H1 (cell line): Measurements from ENCODE around the gene SCAMP3. TPM values are rescaled to one million over a fixed set of nuclear protein-coding genes. Genes with fewer than 3 reads are reported as not detected.
A peak's percentile ranks its signal among the peaks of the same experiment; 100 is the strongest.

ENCODE experiments used
- CTCF ChIA-PET: fragments of 300-600 bp; sonication (Branson Sonifier 250); formaldehyde crosslinking; loops from one replicate; lab custom pipeline; 2021; ENCODE audit not compliant: partially characterized antibody; lab: Charles Lee
- POLR2A ChIA-PET: fragments of 300-600 bp; sonication (Branson Sonifier 250); formaldehyde crosslinking; loops from one replicate; lab custom pipeline; 2021; ENCODE audit warnings: inconsistent platforms; ENCODE audit not compliant: partially characterized antibody; lab: Charles Lee
- DNase-seq, 2 experiments: peaks; one replicate each; pipeline versions ENCODE4 v3.0.0 to v3.0.0-alpha.2; 2010 to 2022; ENCODE audit warnings: low spot score in 2 of 2, low read depth in 1 of 2, mixed read lengths in 1 of 2
- FAIRE-seq: peaks from 2 replicates; lab custom pipeline; 2011; peaks lifted over from hg19 to GRCh38; lab: Jason Lieb, UNC
- H2AFZ ChIP-seq: 2 replicates; pipeline ENCODE4 v1.8.1; 2012; ENCODE audit warnings: low read length, inconsistent platforms
- H2AK5ac ChIP-seq: 2 replicates; pipeline ENCODE4 v1.6.1; 2013; ENCODE audit warnings: low read depth, low read length
- H2BK120ac ChIP-seq: replicated peaks from 2 replicates; pipeline ENCODE3; 2013; ENCODE audit warnings: low read depth, low read length, inconsistent platforms
- H2BK12ac ChIP-seq: 2 replicates; pipeline ENCODE4 v1.6.1; 2013; ENCODE audit warnings: low read depth, low read length
- H2BK15ac ChIP-seq: 2 replicates; pipeline ENCODE4 v1.6.1; 2013; ENCODE audit warnings: low read length
- H2BK20ac ChIP-seq: 2 replicates; pipeline ENCODE4 v1.6.1; 2013; ENCODE audit warnings: low read length
- H2BK5ac ChIP-seq: 2 replicates; pipeline ENCODE4 v1.6.1; 2013; ENCODE audit warnings: low read depth, low read length
- H3K14ac ChIP-seq: 2 replicates; pipeline ENCODE4 v1.6.1; 2013; ENCODE audit warnings: inconsistent platforms; ENCODE audit not compliant: insufficient read length
- H3K18ac ChIP-seq: 2 replicates; pipeline ENCODE4 v1.6.1; 2013; ENCODE audit warnings: low read length; ENCODE audit errors: extremely low read depth
- H3K23ac ChIP-seq: 2 replicates; pipeline ENCODE4 v1.6.1; 2013; ENCODE audit warnings: inconsistent platforms; ENCODE audit not compliant: insufficient read length
- H3K23me2 ChIP-seq: 2 replicates; pipeline ENCODE4 v1.6.1; 2013; ENCODE audit warnings: low read depth, low read length
- H3K27ac ChIP-seq: 2 replicates; pipeline ENCODE4 v1.6.1; 2011; ENCODE audit warnings: low read depth, low read length, inconsistent platforms
- H3K27me3 ChIP-seq, 4 experiments: replicated peaks in 1 of 4; 1 replicate in 1 of 4; 2 replicates in 3 of 4; pipeline versions ENCODE4 v1.6.1 to v1.8.1; 2011 to 2013; ENCODE audit warnings: low read length in 3 of 4, mild to moderate bottlenecking in 3 of 4, inconsistent platforms in 2 of 4, mixed read lengths in 2 of 4, moderate library complexity in 1 of 4; ENCODE audit not compliant: control insufficient read depth in 3 of 4, insufficient read depth in 3 of 4; ENCODE audit errors: extremely low read depth in 1 of 4
- H3K36me3 ChIP-seq, 4 experiments: 2 replicates each; pipeline versions ENCODE4 v1.6.1 to v1.8.1; 2011 to 2013; ENCODE audit warnings: mild to moderate bottlenecking in 4 of 4, low read length in 3 of 4, moderate library complexity in 2 of 4, control low read depth in 1 of 4, inconsistent platforms in 1 of 4; ENCODE audit not compliant: insufficient read depth in 4 of 4, control insufficient read depth in 2 of 4
- H3K4ac ChIP-seq: replicated peaks from 2 replicates; pipeline ENCODE3; 2013; ENCODE audit warnings: low read length, low read depth, mixed read lengths, inconsistent platforms; ENCODE audit not compliant: insufficient read length
- H3K4me1 ChIP-seq, 4 experiments: replicated peaks in 1 of 4; 1 replicate in 1 of 4; 2 replicates in 3 of 4; pipeline versions ENCODE4 v1.6.1 to v1.8.1; 2011 to 2013; ENCODE audit warnings: low read length in 3 of 4, inconsistent platforms in 2 of 4, mixed read lengths in 1 of 4; ENCODE audit not compliant: insufficient read depth in 4 of 4, control insufficient read depth in 3 of 4
- H3K4me2 ChIP-seq, 2 experiments: 2 replicates each; pipeline versions ENCODE4 v1.6.1 to v1.8.1; 2011 to 2013; ENCODE audit warnings: low read depth in 2 of 2, low read length in 2 of 2, control low read depth in 1 of 2, inconsistent platforms in 1 of 2, mild to moderate bottlenecking in 1 of 2; ENCODE audit not compliant: insufficient read depth in 1 of 2
- H3K4me3 ChIP-seq, 4 experiments: fragments of 200-600, 300-600 bp in 1 of 4; sonication (generic), shearing (Covaris generic), sonication (Bioruptor Twin) in 1 of 4; 2 replicates each; pipeline versions ENCODE4 v1.5.1 to v1.8.1; 2011 to 2016; ENCODE audit warnings: low read length in 4 of 4, low read depth in 3 of 4, control low read depth in 2 of 4, inconsistent platforms in 2 of 4, mild to moderate bottlenecking in 2 of 4, mixed read lengths in 1 of 4, moderate library complexity in 1 of 4; ENCODE audit not compliant: insufficient read depth in 2 of 4; ENCODE audit errors: extremely low read depth in 1 of 4
- H3K56ac ChIP-seq: replicated peaks from 2 replicates; pipeline ENCODE3; 2013; ENCODE audit warnings: low read depth, mild to moderate bottlenecking, mixed read lengths, low read length, inconsistent platforms; ENCODE audit not compliant: insufficient read length
- H3K79me1 ChIP-seq: 2 replicates; pipeline ENCODE4 v1.6.1; 2013; ENCODE audit warnings: low read depth, low read length, control low read depth
- H3K79me2 ChIP-seq, 2 experiments: 2 replicates each; pipeline versions ENCODE4 v1.6.1 to v1.8.1; 2012 to 2013; ENCODE audit warnings: low read length in 2 of 2, mild to moderate bottlenecking in 2 of 2, inconsistent platforms in 1 of 2; ENCODE audit not compliant: insufficient read depth in 2 of 2, control insufficient read depth in 1 of 2
- H3K9ac ChIP-seq, 4 experiments: replicated peaks in 1 of 4; 1 replicate in 1 of 4; 2 replicates in 3 of 4; pipeline versions ENCODE4 v1.6.1 to v1.8.1; 2011 to 2013; ENCODE audit warnings: low read depth in 3 of 4, low read length in 3 of 4, control low read depth in 2 of 4, mild to moderate bottlenecking in 2 of 4, moderate library complexity in 2 of 4, inconsistent platforms in 1 of 4; ENCODE audit errors: extremely low read depth in 1 of 4
- H3K9me3 ChIP-seq, 2 experiments: 2 replicates each; pipeline versions ENCODE4 v1.6.1 to v1.8.1; 2012 to 2013; ENCODE audit warnings: mild to moderate bottlenecking in 2 of 2, moderate library complexity in 2 of 2, control low read depth in 1 of 2, inconsistent platforms in 1 of 2, low read depth in 1 of 2, low read length in 1 of 2, mixed read lengths in 1 of 2; ENCODE audit not compliant: insufficient read depth in 2 of 2
- H4K20me1 ChIP-seq, 2 experiments: replicated peaks in 1 of 2; 2 replicates each; pipeline versions ENCODE3 to v1.8.1; 2011 to 2013; ENCODE audit warnings: inconsistent platforms in 2 of 2, low read length in 2 of 2, mild to moderate bottlenecking in 1 of 2; ENCODE audit not compliant: insufficient read depth in 2 of 2, control insufficient read depth in 1 of 2
- H4K5ac ChIP-seq: 2 replicates; pipeline ENCODE4 v1.6.1; 2013; ENCODE audit warnings: low read length, low read depth, mixed read lengths, inconsistent platforms; ENCODE audit not compliant: insufficient read length
- H4K8ac ChIP-seq: 2 replicates; pipeline ENCODE4 v1.8.0; 2013; ENCODE audit warnings: mild to moderate bottlenecking, moderate library complexity, low read length, inconsistent platforms; ENCODE audit not compliant: insufficient read depth; ENCODE audit errors: extremely low read depth
- H4K91ac ChIP-seq: replicated peaks from 2 replicates; pipeline ENCODE3; 2013; ENCODE audit warnings: low read length, mixed read lengths, inconsistent platforms; ENCODE audit not compliant: insufficient read length
- ASH2L ChIP-seq: fragments of 200-600, 300-600 bp; sonication (generic); IDR thresholded peaks from one replicate; pipeline ENCODE4 v1.7.1; 2017; ENCODE audit warnings: low read length
- JUN ChIP-seq: IDR thresholded peaks from 2 replicates; pipeline ENCODE4 v1.6.1; 2011; ENCODE audit warnings: low read depth, mild to moderate bottlenecking, improper control_type of control experiment, low read length
- RBBP5 ChIP-seq: IDR thresholded peaks from 2 replicates; pipeline ENCODE4 v1.7.1; 2012; ENCODE audit warnings: low read depth, mild to moderate bottlenecking, inconsistent platforms, low read length, moderate library complexity, borderline replicate concordance
- SIN3A ChIP-seq, 2 experiments: IDR thresholded peaks in 1 of 2; conservative IDR thresholded peaks in 1 of 2; 2 replicates each; pipeline ENCODE4 v1.6.1; 2011 to 2012; ENCODE audit warnings: low read length in 2 of 2, improper control_type of control experiment in 1 of 2, low read depth in 1 of 2, mild to moderate bottlenecking in 1 of 2
- WGBS, 2 experiments: shearing (Covaris generic) in 1 of 2; methylation state at CpG; one replicate each; pipeline versions ENCODE4 v1.1.6 to v1.1.7; 2013 to 2015; ENCODE audit warnings: low lambda C conversion rate in 2 of 2, mixed read lengths in 2 of 2, inconsistent platforms in 1 of 2, low coverage in 1 of 2, missing lambda C conversion rate in 1 of 2; ENCODE audit not compliant: insufficient replicate concordance in 2 of 2, insufficient coverage in 1 of 2, insufficient read length in 1 of 2; ENCODE audit errors: extremely low coverage in 1 of 2, missing lambda C conversion rate in 1 of 2; 5-methylcytosine and 5-hydroxymethylcytosine counted together
- polyA plus RNA-seq, 7 experiments: library from polyadenylated mRNA; depleted of rRNA in 3 of 7; stranded (reverse) in 5 of 7; unstranded in 2 of 7; fragments of >200 nt in 5 of 7; fragments of 200-250 nt in 2 of 7; gene quantifications; 1 replicate in 5 of 7; 2 replicates in 1 of 7; 4 replicates in 1 of 7; pipeline versions ENCODE4 v1.2.1 to v1.2.3, GENCODE V29; 2011 to 2013; ENCODE audit warnings: missing spikeins in 2 of 7, mixed read lengths in 2 of 7
- total RNA-seq: library from RNA; stranded (reverse); fragmentation: NEBNext Ultra II Directional; extraction: Animal tissue kit (Norgen Biotek cat#: 25700); gene quantifications from 2 replicates; pipeline ENCODE4 v1.2.1, GENCODE V29; 2021
- TF ChIP-seq, protein P1 (sequence below): IDR thresholded peaks from 2 replicates; pipeline ENCODE4 v1.6.1; 2012; ENCODE audit warnings: inconsistent platforms

Gene SCAMP3
- total and polyA plus RNA-seq, 2 of the 8 experiments (the other 6 are each of a cell fraction or from before 2014, with no cell fraction given), result 48.9 to 143 TPM

DNA sequence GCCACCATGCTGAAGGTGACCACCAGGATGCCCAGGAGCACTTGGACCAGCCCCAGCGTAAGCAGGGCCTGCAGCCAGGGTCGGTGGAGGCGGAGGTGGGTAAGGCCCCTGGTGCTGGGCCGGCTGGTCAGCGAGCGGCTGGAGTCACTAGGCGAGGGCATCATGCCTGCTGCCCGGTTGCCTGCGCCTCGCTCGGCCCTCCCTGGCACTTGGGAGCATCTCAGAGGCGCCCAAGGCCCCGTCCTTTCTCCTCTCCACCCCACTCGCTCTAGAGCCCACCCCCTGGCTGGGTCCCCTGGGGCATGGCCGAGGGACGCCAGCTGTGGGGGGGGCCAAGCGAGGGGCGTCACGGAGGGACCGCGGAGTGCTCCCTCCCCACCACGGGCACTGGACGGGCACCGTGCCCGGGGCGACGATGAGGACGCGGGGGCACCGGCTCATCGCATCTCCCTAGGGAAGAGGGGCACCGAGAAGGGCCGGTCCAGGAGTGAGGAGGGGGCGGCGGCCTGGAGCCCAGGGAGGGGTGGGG is 7.4 kb downstream of the SCAMP3 start:
- H3K18ac ChIP-seq, result peak overlapping the region; percentile 60
- peak overlapping the region; percentile 79 to 88 for H3K4me2 ChIP-seq
- 0 out of 2 replicates have a peak overlapping the region, but pooled peaks have one; percentile 50 for H2BK12ac ChIP-seq
- H3K4me3 ChIP-seq, result peak overlapping the region; percentile 57 to 91 (median 76)
- H2BK20ac ChIP-seq, result no peak overlapping the region
- ChIA-PET CTCF (interaction anchor here (0.6 to 15.2 kb wide), 5 partner anchors 18 to 1206 kb away, joined by 3 to 227 read pairs (median 3); partner anchors contain the start of genes CLK2 and RUSC1), POLR2A (interaction anchor here (0.7 to 3.0 kb wide), 8 partner anchors 13 to 69 kb away, joined by 3 to 19 read pairs (median 7); partner anchors contain the start of genes CLK2, HCN3, MTX1 and THBS3)
- peaks cover 0 to 6% (median 2%) of the 10 kb centered on the region in 4 experiments; a peak in 2 of 8 replicates for H3K36me3 ChIP-seq
- no peak overlapping the region for H4K91ac ChIP-seq
- WGBS, 2 experiments, result 12% methylated on average over 30 of the region's 35 CpGs; no CpG with 5 or more reads in 1 of the 2 experiments
- H3K27ac ChIP-seq, result no peak overlapping the region
- H3K4me1 ChIP-seq, result peaks cover 0 to 26% (median 16%) of the 10 kb centered on the region in 4 experiments; a peak in 6 of 7 replicates
- H3K56ac ChIP-seq, result no peak overlapping the region
- peak overlapping the region; percentile 21 for H3K14ac ChIP-seq
- H3K9me3 ChIP-seq, result no peaks in the 10 kb centered on the region
- peak; percentile 6 for TF ChIP-seq ASH2L
- TF ChIP-seq JUN, result no peak
- TF ChIP-seq RBBP5, result no peak
- TF ChIP-seq, protein P1, sequence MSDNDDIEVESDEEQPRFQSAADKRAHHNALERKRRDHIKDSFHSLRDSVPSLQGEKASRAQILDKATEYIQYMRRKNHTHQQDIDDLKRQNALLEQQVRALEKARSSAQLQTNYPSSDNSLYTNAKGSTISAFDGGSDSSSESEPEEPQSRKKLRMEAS, result 0 out of 2 replicates have a peak, but pooled peaks have one; percentile 16
- 0 out of 4 replicates have a peak, but pooled peaks of 1 of the 2 experiments have one; percentile 9 for TF ChIP-seq SIN3A (conservative IDR thresholded peaks at IDR 0.05 in 1 of 2, IDR thresholded peaks at IDR 0.05 in 1 of 2; ENCODE audit: low read depth in 1 of 2, low read length in 2 of 2)
- H4K20me1 ChIP-seq, result peaks cover 0 to 6% of the 10 kb centered on the region in 2 experiments
- no peak overlapping the region for H3K23ac ChIP-seq
- H2BK15ac ChIP-seq, result peak overlapping the region; percentile 81; the same call in 1 of the 2 replicates
- no peaks in the 10 kb centered on the region for H3K27me3 ChIP-seq
- no peak overlapping the region for H2AFZ ChIP-seq
- no peaks in the 10 kb centered on the region for H3K79me1 ChIP-seq
- peak overlapping the region; percentile 9; the same call in 1 of the 2 replicates for H4K8ac ChIP-seq
- 0 out of 4 replicates have a peak, but pooled peaks cover 0 to 3% of the 10 kb centered on the region in 2 experiments for H3K79me2 ChIP-seq
- no peak overlapping the region for H2BK5ac ChIP-seq
- peak overlapping the region; percentile 85; the same call in 1 of the 2 replicates for H2AK5ac ChIP-seq
- H3K9ac ChIP-seq, result peak overlapping the region in 2 of 4 experiments; percentile 14; a peak in 4 of 7 replicates
- H4K5ac ChIP-seq, result no peak overlapping the region
- DNase-seq (peak in 1 of 2 experiments; percentile 50), FAIRE-seq (no peak)
- no peak overlapping the region for H2BK120ac ChIP-seq
- H3K23me2 ChIP-seq, result peaks cover 12% of the 10 kb centered on the region; the same call in 1 of the 2 replicates
- peak overlapping the region; percentile 66 for H3K4ac ChIP-seq
